HG03135 (cell line): ENCODE measurements around the gene MYH14.

ENCODE experiments used
- ATAC-seq: cut with Tn5 transposase; IDR thresholded peaks from one replicate; pipeline ENCODE4 v1.9.1; 2021; ENCODE audit warnings: mild to moderate bottlenecking, moderate library complexity; ENCODE audit not compliant: unreplicated experiment

Gene MYH14

GRCh38 chr19:50192463-50193211 is 10.8 kb upstream of the MYH14 start:
- ATAC-seq, result no peak

GRCh38 chr19:50195224-50195623 is 8.2 kb upstream of the MYH14 start:
- no peak for ATAC-seq

- ATAC-seq, result no peak
Measured at GRCh38 chr19:50196322-50196932, 7.0 kb upstream of the MYH14 start.

GRCh38 chr19:50197348-50197747 is 6.1 kb upstream of the MYH14 start:
- ATAC-seq, result no peak

GRCh38 chr19:50198431-50199258 is 4.8 kb upstream of the MYH14 start:
- ATAC-seq, result no peak

GRCh38 chr19:50199259-50199555 is 4.2 kb upstream of the MYH14 start:
- ATAC-seq, result no peak

- ATAC-seq, result no peak
Measured at GRCh38 chr19:50202386-50202785, 1.0 kb upstream of the MYH14 start.

GRCh38 chr19:50202962-50203280 is 501 bp upstream of the MYH14 start:
- no peak for ATAC-seq

- no peak for ATAC-seq
Measured at GRCh38 chr19:50204081-50204428, 633 bp downstream of the MYH14 start.

GRCh38 chr19:50204811-50205675 is 1.6 kb downstream of the MYH14 start:
- no peak for ATAC-seq

- no peak for ATAC-seq
Measured at GRCh38 chr19:50205681-50206138, 2.3 kb downstream of the MYH14 start.

- ATAC-seq, result no peak
Measured at GRCh38 chr19:50206191-50206590, 2.8 kb downstream of the MYH14 start.

GRCh38 chr19:50207730-50208129 is 4.3 kb downstream of the MYH14 start:
- no peak for ATAC-seq

GRCh38 chr19:50209131-50209530 is 5.7 kb downstream of the MYH14 start:
- ATAC-seq, result no peak

GRCh38 chr19:50210425-50210824 is 7.0 kb downstream of the MYH14 start:
- no peak for ATAC-seq

GRCh38 chr19:50213925-50214324 is 10.5 kb downstream of the MYH14 start:
- no peak for ATAC-seq

GRCh38 chr19:50214699-50215543 is 11.5 kb downstream of the MYH14 start:
- ATAC-seq, result no peak

GRCh38 chr19:50215820-50216219 is 12.4 kb downstream of the MYH14 start:
- ATAC-seq, result no peak

GRCh38 chr19:50221087-50221486 is 17.7 kb downstream of the MYH14 start:
- ATAC-seq, result no peak

- no peak for ATAC-seq
Measured at GRCh38 chr19:50222691-50223438, 19.4 kb downstream of the MYH14 start.
